Vagina (tissue), 2 donors: ENCODE results near the gene PDE1C.

ENCODE experiments used
- CTCF ChIP-seq, 3 experiments: fragments of 450-650 bp in 2 of 3; fragments of 200-600 bp in 1 of 3; sonication (generic) in 1 of 3; IDR thresholded peaks; one replicate each; pipeline ENCODE4 v1.5.1; 2017 to 2019; ENCODE audit warnings: antibody characterized with exemption in 3 of 3, mild to moderate bottlenecking in 2 of 3, moderate library complexity in 2 of 3
- POLR2A ChIP-seq, 2 donors: fragments of 450-650 bp; IDR thresholded peaks; one replicate each; pipeline ENCODE4 v1.6.1; 2017; ENCODE audit warnings: antibody characterized with exemption in 2 of 2, mild to moderate bottlenecking in 2 of 2, moderate library complexity in 2 of 2
- POLR2AphosphoS5 ChIP-seq, 2 donors: sonication (generic); formaldehyde crosslinking; IDR thresholded peaks; one replicate each; pipeline ENCODE4 v1.9.0; 2017; ENCODE audit warnings: antibody characterized with exemption in 2 of 2, mild to moderate bottlenecking in 2 of 2, low read depth in 1 of 2; ENCODE audit not compliant: insufficient read depth in 1 of 2

GRCh38 chr7:31815796-31816195 lies 254.4 kb downstream of the PDE1C start:
- TF ChIP-seq POLR2A (IDR thresholded peaks at IDR 0.05) (no peak), CTCF (IDR thresholded peaks at IDR 0.05) (no peak), POLR2AphosphoS5 (IDR thresholded peaks at IDR 0.05; ENCODE audit: insufficient read depth in 1 of 2, low read depth in 1 of 2) (no peak)
